Stimulated activated CD4-positive, alpha-beta T cell treated with anti-CD3 and anti-CD28 coated beads, Interleukin-12 subunit alpha, Interleukin-12 subunit beta, amount 100 ng/mL, for 4 hours (primary cell): ENCODE results near the gene CBARP.
"Not testable (repeated sequence)": the region's sequence is repeated elsewhere in the genome, so short reads cannot be mapped to it uniquely, and the experiment has no call there.

ENCODE experiments used
- DNase-seq: peaks from one replicate; pipeline ENCODE4 v3.0.0-alpha.2; 2020

Gene CBARP

GRCh38 chr19:1205114-1206099 lies 32.4 kb downstream of the CBARP start, which contains the start of gene STK11:
Gene STK11, plus strand, starts transcription at chr19:1205778. Its CDS starts 1,136 bp downstream, at chr19:1206914.
- DNase-seq = peak; percentile 99

DNA sequence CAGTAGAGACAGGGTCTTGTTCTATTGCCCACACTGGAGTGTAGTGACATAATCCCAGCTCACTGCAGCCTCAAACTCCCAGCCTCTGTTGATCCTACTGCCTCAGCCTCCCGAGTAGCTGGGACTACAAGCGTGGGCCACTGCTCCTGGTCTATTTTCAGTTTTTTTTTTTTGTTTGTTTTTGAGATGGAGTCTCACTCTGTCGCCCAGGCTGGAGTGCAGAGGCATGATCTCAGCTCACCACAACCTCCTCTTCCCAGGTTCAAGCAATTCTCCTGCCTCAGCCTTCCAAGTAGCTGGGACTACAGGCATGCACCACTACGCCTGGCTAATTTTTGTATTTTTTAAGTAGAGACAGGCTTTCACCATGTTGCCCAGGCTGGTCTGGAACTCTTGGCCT lies 37.2 kb downstream of the CBARP start:
- DNase-seq = not testable (repeated sequence)

- DNase-seq = no peak
Measured at GRCh38 chr19:1199531-1199930, 38.3 kb downstream of the CBARP start.

DNA sequence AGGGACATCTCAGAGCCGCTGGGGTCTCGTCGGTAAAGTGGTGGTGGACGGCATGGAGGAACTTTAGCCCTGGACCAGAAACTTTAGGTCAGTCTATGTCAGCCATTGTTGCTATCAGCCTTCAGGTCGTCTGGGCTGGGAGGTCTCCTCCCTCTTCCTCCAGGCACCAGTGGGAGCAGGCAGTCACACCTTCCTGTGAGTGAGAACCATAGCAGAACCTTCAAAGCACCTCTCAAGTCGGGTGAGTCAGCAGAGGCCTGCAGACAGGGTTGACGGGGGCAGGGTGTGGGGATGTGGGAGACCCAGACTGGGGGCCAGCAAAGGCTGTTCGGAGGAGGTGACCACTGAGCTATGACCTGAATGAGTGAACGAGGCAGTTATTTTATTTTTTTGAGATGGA lies 48.4 kb downstream of the CBARP start:
- DNase-seq = peak; percentile 46

DNA sequence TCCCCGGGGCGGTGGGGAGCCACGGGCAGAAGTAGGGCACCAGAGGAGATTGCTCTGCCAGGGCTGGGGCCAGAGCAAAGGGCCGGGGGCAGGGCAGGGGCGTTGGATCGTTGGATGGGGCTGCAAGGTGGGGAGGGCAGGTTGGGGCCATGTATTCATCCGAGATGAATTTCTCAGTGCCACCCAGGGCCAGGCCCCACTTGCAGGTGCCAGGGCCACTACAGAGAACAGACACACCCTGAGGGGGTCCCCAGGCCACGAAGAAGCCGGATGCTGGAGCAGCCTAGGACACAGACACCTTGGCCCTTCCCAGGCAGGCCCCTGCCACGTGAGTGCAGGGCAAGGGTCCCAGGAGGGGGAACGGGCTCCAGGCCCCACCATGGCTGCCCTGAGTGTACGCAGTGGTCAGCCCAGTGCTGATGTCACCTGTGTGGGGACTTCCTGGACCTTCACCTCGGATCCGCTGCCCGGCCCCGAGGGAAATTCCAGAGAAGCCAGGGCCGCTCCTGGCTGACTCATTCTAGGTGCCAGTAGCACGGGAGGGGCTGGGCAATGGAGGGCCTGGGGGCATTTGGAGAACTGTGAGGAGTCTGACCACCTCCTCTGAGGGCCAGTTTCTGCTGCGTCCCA lies 54.1 kb downstream of the CBARP start:
- DNase-seq = no peak

GRCh38 chr19:1182727-1183126 lies 55.1 kb downstream of the CBARP start:
- DNase-seq = no peak

- DNase-seq = no peak
Measured at GRCh38 chr19:1182068-1182467, 55.7 kb downstream of the CBARP start.

DNA sequence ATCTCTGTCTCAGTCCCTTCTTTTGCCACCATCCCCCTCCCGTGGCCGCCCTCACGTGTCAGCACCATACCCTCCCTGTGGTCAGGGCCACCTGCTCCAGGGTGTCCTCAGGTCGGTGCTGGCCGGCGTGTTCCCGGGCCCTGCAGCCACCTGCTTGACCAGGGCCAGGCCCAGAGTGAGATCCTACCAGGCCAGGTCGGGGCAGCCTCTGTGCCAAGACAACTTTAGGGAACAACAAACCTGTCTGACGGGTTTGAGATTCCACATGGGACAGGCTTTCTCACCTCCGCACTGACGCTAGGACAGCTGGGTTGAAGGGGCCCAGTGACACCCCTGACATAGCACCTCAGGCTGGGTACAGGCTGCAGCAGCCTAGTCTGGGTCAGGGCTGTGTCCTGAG lies 56.2 kb downstream of the CBARP start:
- DNase-seq = no peak
